Activated naive CD8-positive, alpha-beta T cell treated with anti-CD3 and anti-CD28 coated beads, Interleukin-2, amount 50 U/mL, for 24 hours (primary cell): ENCODE results near the gene RPS19.

ENCODE experiments used
- ATAC-seq: fragments of 150-1000 bp; cut with Tn5 transposase; one replicate; pipeline ENCODE4 v1.10.0; 2021
- DNase-seq: peaks from one replicate; pipeline ENCODE4 v3.0.0; 2021
- H3K27ac Mint-ChIP-seq: one replicate; pipeline ENCODE4 v1.8.0; 2021; ENCODE audit warnings: mild to moderate bottlenecking, mixed read lengths
- H3K27me3 Mint-ChIP-seq: one replicate; pipeline ENCODE4 v1.8.0; 2021; ENCODE audit warnings: mixed read lengths
- H3K36me3 Mint-ChIP-seq: one replicate; pipeline ENCODE4 v1.8.0; 2021; ENCODE audit warnings: low read depth, mixed read lengths
- H3K4me1 Mint-ChIP-seq: one replicate; pipeline ENCODE4 v1.8.0; 2021; ENCODE audit warnings: mixed read lengths
- H3K4me3 Mint-ChIP-seq: one replicate; pipeline ENCODE4 v1.8.0; 2021; ENCODE audit warnings: mild to moderate bottlenecking, moderate library complexity, mixed read lengths
- H3K9me3 Mint-ChIP-seq: one replicate; pipeline ENCODE4 v1.8.0; 2021; ENCODE audit warnings: mixed read lengths

Gene RPS19

GRCh38 chr19:41847351-41848105 lies 12.5 kb upstream of the RPS19 start:
- Mint-ChIP-seq H3K27ac (no peak overlapping the region), H3K27me3 (peaks cover 6% of the 10 kb centered on the region), H3K4me3 (no peak overlapping the region), H3K9me3 (no peaks in the 10 kb centered on the region), H3K4me1 (no peaks in the 10 kb centered on the region), H3K36me3 (no peaks in the 10 kb centered on the region)
- DNase-seq: no peak
- no peak for ATAC-seq

GRCh38 chr19:41848666-41849065 lies 11.4 kb upstream of the RPS19 start:
- Mint-ChIP-seq H3K4me1 (no peaks in the 10 kb centered on the region), H3K27me3 (peaks cover 4% of the 10 kb centered on the region), H3K4me3 (no peak overlapping the region), H3K36me3 (no peaks in the 10 kb centered on the region), H3K9me3 (no peaks in the 10 kb centered on the region), H3K27ac (no peak overlapping the region)
- DNase-seq (no peak), ATAC-seq (no peak)

GRCh38 chr19:41849067-41849466 lies 11.0 kb upstream of the RPS19 start:
- Mint-ChIP-seq H3K36me3 (no peaks in the 10 kb centered on the region), H3K4me3 (no peak overlapping the region), H3K27me3 (peaks cover 4% of the 10 kb centered on the region), H3K9me3 (no peaks in the 10 kb centered on the region), H3K27ac (no peak overlapping the region), H3K4me1 (no peaks in the 10 kb centered on the region)
- ATAC-seq (peak; percentile 36), DNase-seq (no peak)

GRCh38 chr19:41850381-41850780 lies 9.7 kb upstream of the RPS19 start:
- Mint-ChIP-seq H3K4me1 (no peaks in the 10 kb centered on the region), H3K9me3 (no peaks in the 10 kb centered on the region), H3K4me3 (no peak overlapping the region), H3K27me3 (peaks cover 4% of the 10 kb centered on the region), H3K27ac (no peak overlapping the region), H3K36me3 (no peaks in the 10 kb centered on the region)
- no peak for DNase-seq
- no peak for ATAC-seq

GRCh38 chr19:41851456-41851855 lies 8.6 kb upstream of the RPS19 start:
- DNase-seq (no peak), ATAC-seq (no peak)
- Mint-ChIP-seq H3K4me1 (no peaks in the 10 kb centered on the region), H3K4me3 (no peak overlapping the region), H3K27ac (no peak overlapping the region), H3K27me3 (peaks cover 4% of the 10 kb centered on the region), H3K9me3 (no peaks in the 10 kb centered on the region), H3K36me3 (no peaks in the 10 kb centered on the region)

- Mint-ChIP-seq H3K4me1 (no peaks in the 10 kb centered on the region), H3K27me3 (peaks cover 4% of the 10 kb centered on the region), H3K27ac (no peak overlapping the region), H3K36me3 (no peaks in the 10 kb centered on the region), H3K9me3 (no peaks in the 10 kb centered on the region), H3K4me3 (no peak overlapping the region)
- DNase-seq (no peak), ATAC-seq (no peak)
Observed at GRCh38 chr19:41853344-41853743, 6.7 kb upstream of the RPS19 start.

- Mint-ChIP-seq H3K4me1 (no peaks in the 10 kb centered on the region), H3K4me3 (no peak overlapping the region), H3K9me3 (no peaks in the 10 kb centered on the region), H3K27me3 (peaks cover 4% of the 10 kb centered on the region), H3K36me3 (no peaks in the 10 kb centered on the region), H3K27ac (no peak overlapping the region)
- DNase-seq: no peak
- no peak for ATAC-seq
Observed at GRCh38 chr19:41853768-41854167, 6.3 kb upstream of the RPS19 start.

- peak overlapping the region; percentile 99 for H3K27ac Mint-ChIP-seq
- ATAC-seq (no peak), DNase-seq (no peak)
- H3K36me3 Mint-ChIP-seq: peaks cover 39% of the 10 kb centered on the region
- H3K4me3 Mint-ChIP-seq: peak overlapping the region; percentile 94
- H3K4me1 Mint-ChIP-seq: peaks cover 43% of the 10 kb centered on the region
- no peaks in the 10 kb centered on the region for H3K9me3 Mint-ChIP-seq
- no peaks in the 10 kb centered on the region for H3K27me3 Mint-ChIP-seq
Observed at GRCh38 chr19:41859213-41859617, 840 bp upstream of the RPS19 start.

GRCh38 chr19:41860419-41861115 lies 512 bp downstream of the RPS19 start:
- peak overlapping the region; percentile 94 for H3K4me3 Mint-ChIP-seq
- peaks cover 57% of the 10 kb centered on the region for H3K4me1 Mint-ChIP-seq
- H3K9me3 Mint-ChIP-seq: no peaks in the 10 kb centered on the region
- H3K36me3 Mint-ChIP-seq: peaks cover 52% of the 10 kb centered on the region
- ATAC-seq (no peak), DNase-seq (no peak)
- peak overlapping the region; percentile 98 for H3K27ac Mint-ChIP-seq
- H3K27me3 Mint-ChIP-seq: no peaks in the 10 kb centered on the region

- DNase-seq (no peak), ATAC-seq (no peak)
- Mint-ChIP-seq H3K27ac (peak overlapping the region; percentile 98), H3K4me3 (peak overlapping the region; percentile 94), H3K4me1 (peaks cover 62% of the 10 kb centered on the region), H3K36me3 (peaks cover 56% of the 10 kb centered on the region), H3K27me3 (no peaks in the 10 kb centered on the region), H3K9me3 (no peaks in the 10 kb centered on the region)
Observed at GRCh38 chr19:41861116-41861768, 1.2 kb downstream of the RPS19 start.

GRCh38 chr19:41861846-41862245 lies 1.8 kb downstream of the RPS19 start:
- no peak for ATAC-seq
- Mint-ChIP-seq H3K9me3 (no peaks in the 10 kb centered on the region), H3K4me1 (peaks cover 68% of the 10 kb centered on the region), H3K27ac (peak overlapping the region; percentile 98), H3K4me3 (peak overlapping the region; percentile 94), H3K36me3 (peaks cover 59% of the 10 kb centered on the region), H3K27me3 (no peaks in the 10 kb centered on the region)
- DNase-seq: no peak

GRCh38 chr19:41862445-41862986 lies 2.5 kb downstream of the RPS19 start:
- ATAC-seq (no peak), DNase-seq (no peak)
- Mint-ChIP-seq H3K4me1 (peaks cover 73% of the 10 kb centered on the region), H3K36me3 (peaks cover 59% of the 10 kb centered on the region), H3K27me3 (no peaks in the 10 kb centered on the region), H3K27ac (peak overlapping the region; percentile 98), H3K9me3 (no peaks in the 10 kb centered on the region), H3K4me3 (peak overlapping the region; percentile 94)

GRCh38 chr19:41863209-41863931 lies 3.3 kb downstream of the RPS19 start:
- Mint-ChIP-seq H3K36me3 (peaks cover 66% of the 10 kb centered on the region), H3K4me3 (peak overlapping the region; percentile 94), H3K27me3 (no peaks in the 10 kb centered on the region), H3K9me3 (no peaks in the 10 kb centered on the region), H3K4me1 (peaks cover 82% of the 10 kb centered on the region), H3K27ac (peak overlapping the region; percentile 98)
- no peak for DNase-seq
- ATAC-seq: no peak

GRCh38 chr19:41864374-41864773 lies 4.3 kb downstream of the RPS19 start:
- DNase-seq (no peak), ATAC-seq (no peak)
- Mint-ChIP-seq H3K4me3 (peak overlapping the region; percentile 94), H3K4me1 (peaks cover 87% of the 10 kb centered on the region), H3K36me3 (peaks cover 73% of the 10 kb centered on the region), H3K9me3 (no peaks in the 10 kb centered on the region), H3K27me3 (no peaks in the 10 kb centered on the region), H3K27ac (peak overlapping the region; percentile 98)
